Measurements from ENCODE around the gene KMT2E.

KMT2E gene

GRCh38 chr7:105010504-105011130, 3.4 kb upstream of the KMT2E start:
- DNase-seq, result no peak

DNA sequence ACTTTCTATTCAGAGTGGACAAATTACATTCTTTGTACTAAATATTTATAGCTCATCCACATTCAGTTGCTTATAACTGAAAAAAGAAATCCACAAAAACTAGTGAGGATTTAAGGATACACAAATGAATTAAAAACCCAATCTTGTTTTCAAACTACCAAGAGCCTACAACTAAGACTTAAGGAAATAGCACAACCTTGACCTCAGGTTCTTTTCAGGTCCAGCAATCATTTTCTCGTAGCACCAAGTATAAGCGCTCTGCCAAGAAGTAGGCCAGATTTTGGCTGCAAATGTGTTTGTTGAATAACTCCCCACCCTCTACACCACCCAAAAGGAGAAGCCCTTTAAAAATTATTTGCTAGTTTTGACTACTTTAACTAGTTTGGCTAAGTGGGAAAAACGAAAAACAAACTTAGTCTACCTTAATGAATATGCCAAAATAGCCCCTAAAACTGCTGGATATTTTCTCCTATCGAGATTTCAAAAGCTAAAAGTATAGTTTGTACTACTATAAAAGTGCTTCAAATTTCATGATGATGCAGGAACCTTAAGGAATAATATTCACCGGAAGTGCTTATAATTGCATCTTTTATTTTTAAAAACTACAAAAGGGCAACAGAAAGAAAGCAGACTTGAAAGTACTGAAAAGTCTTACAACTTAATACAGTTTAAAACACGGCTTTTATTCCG, 2.7 kb upstream of the KMT2E start:
- DNase-seq, result no peak

- peak; percentile 40 for DNase-seq
Observed at GRCh38 chr7:105011831-105012502, 2.0 kb upstream of the KMT2E start.

DNA sequence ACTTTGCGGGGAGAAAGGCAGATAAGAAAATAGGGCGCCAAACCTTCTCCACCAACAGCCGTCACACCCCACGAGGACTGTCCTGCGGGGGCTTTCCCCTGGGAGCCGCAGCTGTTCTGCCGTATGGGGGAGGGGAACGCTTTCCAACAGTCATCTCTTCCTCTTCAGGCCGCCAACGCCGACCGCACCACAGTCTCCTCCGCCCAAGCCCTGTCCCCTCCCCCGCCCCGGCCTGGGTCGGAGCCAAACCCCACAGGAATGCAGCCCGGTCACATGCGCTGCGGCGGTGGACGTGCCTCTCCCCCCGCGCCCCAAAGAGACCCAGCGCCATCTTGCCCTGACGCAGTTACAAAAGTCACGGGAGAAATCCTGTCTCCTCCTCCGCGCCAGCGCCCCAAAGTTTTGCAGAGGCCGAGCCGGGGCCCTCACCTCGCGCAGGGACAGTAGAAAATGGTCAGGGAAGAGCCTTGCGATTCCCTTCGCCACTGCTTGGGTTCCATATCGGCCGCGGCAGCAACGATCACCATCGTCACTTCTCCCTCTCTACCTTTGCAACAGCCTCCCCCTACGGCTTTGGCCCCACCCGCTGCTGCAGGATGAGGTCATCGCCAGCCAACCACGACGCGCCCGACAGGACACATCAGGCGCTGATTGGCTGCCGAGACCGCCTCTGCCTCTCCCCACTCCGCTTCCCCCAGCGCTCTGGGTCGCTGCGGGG, 1.3 kb upstream of the KMT2E start:
- DNase-seq, result peak; percentile 99

GRCh38 chr7:105013221-105013815, 687 bp upstream of the KMT2E start:
- DNase-seq, result peak; percentile 96

DNA sequence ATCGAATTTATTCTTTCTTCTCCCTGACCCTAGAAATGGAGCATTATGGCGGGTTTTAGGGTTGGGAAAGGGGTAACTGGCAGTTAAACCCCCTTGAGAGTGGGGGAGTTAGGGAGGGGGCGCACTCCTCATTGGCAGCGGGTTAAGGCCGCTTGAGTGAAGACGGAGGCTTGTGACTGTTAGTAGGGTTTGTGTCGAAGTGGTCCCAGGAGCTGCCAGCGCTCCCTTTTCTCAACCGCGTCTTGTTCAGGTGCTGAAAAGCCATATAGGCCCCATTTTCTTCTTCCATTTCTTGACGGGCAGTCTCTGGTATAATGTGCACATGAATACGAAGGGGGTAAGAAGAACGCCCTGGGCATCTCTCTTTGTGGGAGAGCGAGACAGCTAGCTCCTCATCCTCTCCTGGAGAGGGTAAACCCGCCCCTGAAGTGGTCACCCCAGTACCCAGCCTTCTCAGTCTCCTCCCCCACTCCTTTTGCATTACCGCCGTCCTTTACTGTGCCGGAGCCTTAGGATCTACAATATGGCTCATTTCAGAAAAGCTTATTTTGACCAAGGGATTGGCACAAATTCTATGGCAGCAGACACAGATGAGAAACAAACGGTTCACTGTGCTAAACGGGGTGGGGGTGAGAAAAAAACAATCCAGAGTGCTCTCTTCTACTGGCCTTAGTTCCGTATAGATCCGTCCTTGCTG, 836 bp downstream of the KMT2E start:
- peak; percentile 66 for DNase-seq

DNA sequence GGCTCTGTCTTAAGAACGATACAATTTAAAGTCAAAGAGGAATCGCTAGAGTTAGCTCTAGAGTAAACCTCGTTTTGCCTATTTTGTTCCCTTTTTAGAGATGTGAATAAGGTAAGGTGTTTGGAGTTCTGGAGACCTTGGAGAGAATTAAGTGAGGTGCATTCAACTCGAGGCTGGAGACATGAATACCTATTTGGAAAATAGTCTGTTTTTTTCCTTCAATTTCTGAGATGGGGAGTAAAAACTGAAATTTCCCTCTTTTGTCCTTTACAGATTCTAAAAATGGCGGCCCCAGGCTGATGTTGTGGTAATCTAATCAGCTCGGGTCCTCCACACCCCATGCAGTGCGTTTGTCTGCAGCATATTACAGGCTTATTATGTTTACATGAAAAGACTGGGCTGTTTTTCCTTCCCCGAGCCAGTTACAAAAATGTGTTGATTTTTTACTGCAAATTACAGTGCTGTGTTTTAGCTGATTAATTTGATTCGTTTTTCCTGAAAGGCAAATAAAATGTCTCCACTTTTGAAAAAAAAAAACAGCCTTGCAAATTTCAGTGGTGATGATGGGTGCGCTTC, 1.5 kb downstream of the KMT2E start:
- DNase-seq, result no peak

- no peak for DNase-seq
Observed at GRCh38 chr7:105016068-105016708, 2.2 kb downstream of the KMT2E start.

DNA sequence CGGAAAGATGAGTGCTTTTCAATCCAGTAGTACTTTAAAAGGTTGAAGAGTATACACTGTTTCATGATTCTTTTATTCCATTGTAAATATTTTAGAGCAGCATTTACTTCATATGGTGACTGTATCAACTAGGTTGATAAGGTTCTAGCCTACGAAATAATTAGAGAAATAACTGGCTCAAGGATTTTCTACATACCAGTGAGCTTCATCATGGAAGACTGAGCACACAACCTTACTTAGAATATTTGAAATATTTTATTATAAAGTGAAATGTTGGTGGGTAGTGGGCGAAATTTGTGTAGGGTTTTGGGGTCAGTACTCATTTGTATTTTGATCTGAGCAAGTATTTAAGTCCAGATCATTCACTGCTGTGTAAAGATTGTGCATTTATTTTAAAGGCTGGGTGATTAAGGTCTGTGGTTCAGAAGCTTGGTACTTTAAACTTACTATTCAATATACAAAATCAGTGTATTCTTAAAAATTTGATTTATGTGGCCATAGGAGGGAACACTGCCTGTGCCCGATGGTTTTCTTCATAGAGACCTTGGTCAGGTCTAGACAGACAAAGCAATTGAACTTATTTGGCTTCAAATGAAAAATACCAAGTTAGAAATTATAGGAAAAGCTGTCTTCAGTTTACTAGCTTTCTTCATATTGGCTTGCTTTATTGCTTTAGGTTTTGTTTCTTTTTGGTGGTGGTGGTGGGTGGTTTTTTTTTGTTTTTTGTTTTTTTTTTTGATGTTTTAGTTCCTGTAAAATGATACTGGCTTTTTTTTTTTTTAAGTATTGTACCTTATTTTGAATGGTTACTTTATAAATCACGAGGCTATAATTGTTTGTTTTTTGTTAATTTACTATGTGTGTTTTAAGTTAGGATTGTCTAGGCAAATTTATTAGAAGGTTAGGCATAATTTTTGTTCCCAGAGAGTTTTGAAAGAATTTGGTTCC, 3.0 kb downstream of the KMT2E start:
- no peak for DNase-seq

DNA sequence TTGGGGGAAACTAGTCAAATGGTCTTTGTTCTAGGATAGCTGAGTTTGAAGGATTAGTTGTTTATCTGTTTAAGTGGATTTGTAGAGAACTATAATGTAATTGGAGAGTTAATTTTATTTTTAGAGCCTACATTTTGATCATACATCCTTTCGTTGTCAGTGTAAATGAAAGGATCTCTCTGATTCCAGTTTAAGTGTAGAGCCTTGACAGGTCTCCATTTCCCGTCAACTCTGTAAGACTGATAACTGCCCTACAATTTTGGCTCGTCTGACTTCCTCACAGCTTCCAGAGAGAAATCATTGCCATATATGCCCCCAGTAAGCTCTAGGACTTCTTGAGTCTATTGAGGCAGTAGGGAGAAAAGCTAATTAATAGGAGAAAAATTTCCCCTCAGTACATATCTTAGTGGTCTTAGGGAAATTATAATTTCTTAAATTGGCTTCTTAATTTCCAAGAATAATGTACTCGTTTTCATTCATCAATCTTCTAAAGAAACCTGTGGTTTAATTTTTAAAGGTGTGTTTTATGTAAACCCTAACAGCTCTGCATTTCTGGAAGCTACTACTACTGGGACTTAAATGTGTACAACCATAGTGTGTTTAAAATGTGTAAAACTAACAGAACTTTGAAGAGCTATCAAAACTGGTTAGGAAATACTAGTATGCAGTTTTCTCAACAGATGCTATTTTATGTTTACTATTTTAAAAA, 3.8 kb downstream of the KMT2E start:
- no peak for DNase-seq

DNA sequence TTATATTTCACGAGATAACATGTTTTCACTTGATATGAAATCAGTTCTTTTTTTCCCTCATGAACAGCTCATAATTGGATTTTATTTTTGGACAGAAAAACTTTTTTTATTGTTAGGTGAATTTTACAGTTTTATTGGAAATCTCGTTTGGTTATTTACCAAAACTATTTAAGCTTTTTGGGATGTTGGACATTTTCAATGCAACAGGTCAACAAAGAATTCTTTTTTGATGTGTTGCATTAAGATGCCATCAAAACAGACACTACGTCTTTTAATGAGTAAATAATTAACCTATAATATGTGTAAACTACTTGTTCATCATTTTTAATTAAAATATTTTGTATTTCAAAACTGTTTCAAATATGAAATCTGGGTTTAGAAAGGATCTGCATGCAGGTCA, 5.3 kb downstream of the KMT2E start:
- no peak for DNase-seq

DNA sequence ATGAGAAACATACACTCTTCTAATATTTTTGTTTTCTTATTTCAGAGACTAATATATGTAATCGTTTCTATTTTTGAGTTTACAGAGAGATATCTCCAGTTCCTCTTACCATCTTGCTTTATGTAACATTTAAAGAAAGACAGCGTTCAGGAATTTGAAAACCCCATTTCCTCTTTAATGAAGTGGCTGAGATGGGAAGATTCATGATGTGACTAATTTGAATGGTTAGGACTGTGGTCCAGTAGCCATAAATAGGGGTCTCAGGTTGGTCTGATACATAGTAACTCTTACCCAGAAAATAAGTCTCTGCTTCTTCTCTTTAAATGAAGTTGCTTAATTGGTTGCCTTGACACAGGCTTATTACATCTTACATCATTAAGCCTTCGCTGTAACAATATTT, 6.9 kb downstream of the KMT2E start:
- no peak for DNase-seq

DNA sequence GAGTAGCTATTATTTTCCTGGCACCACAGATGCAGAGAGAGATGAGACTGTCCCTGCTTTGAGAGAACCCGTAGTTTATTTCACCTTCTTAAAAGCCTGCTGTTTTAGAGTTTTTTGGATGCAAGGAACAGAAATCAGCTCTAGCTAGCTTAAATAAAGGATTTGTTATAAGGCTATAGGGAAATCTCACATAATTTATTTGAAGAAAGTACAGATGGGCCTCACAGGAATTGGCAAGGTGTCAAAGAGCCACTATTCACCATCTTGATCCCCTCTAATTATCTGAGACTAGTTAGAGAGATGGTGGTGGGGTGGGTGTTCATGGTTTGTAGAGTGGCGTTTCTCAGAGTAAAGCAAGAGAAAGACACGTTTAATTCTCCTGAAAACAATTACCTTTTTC, 7.3 kb downstream of the KMT2E start:
- no peak for DNase-seq

GRCh38 chr7:105021967-105022366, 8.0 kb downstream of the KMT2E start:
- no peak for DNase-seq

- no peak for DNase-seq
Observed at GRCh38 chr7:105022458-105022857, 8.5 kb downstream of the KMT2E start.

DNA sequence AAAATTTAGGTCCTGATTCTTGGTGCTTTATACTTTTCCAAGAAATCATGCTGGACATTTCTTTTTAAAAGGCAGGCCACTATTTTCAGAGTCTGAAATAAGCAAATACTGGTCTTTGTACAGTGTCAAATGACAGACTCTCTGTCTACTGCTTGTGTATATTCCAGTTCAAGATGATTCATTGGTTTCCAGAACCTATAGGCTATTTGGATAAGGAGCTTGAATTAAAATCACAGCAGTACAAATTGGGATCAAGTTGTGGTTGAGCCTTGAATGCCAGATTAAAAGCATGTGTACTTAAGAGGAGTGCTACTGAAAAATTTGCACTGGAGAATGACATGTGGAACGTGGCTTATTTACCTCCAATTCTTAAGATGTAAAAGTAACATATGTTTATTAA, 10.7 kb downstream of the KMT2E start:
- DNase-seq, result no peak

- no peak for DNase-seq
Observed at GRCh38 chr7:105026750-105027149, 12.7 kb downstream of the KMT2E start.

GRCh38 chr7:105027176-105027853, 13.3 kb downstream of the KMT2E start:
- no peak for DNase-seq

DNA sequence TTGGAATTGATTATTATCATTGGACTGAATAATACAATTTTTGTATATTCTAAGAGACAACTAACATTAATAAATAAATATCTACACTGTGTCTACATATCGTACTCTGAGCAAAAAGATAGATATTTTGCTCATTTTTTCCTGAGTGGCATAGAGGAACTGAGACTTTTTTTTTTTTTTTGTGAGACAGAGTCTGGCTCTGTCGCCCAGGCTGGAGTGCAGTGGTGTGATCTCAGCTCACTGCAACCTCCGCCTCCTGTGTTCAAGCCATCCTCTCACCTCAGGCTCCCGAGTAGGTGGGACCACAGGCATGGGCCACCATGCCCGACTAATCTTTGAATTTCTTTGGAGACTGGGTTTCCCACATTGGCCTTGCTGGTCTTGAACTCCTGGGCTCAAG, 14.0 kb downstream of the KMT2E start:
- DNase-seq, result no peak

Measured in left hindlimb (tissue), 1 donor.